Neuronal stem cell (in vitro differentiated cells): ENCODE measurements around the gene ZNF431. TPM values are rescaled to one million over a fixed set of nuclear protein-coding genes. Genes with fewer than 3 reads are reported as not detected.

Experiments
- DNase-seq: peaks from one replicate; pipeline ENCODE4 v3.0.0-alpha.2; 2013; ENCODE audit warnings: low spot score
- H2AFZ ChIP-seq: one replicate; pipeline ENCODE4 v1.6.1; 2013; ENCODE audit warnings: mild to moderate bottlenecking, low read length, inconsistent platforms
- H2AK5ac ChIP-seq: 2 replicates; pipeline ENCODE4 v1.6.1; 2013; ENCODE audit warnings: low read depth, mild to moderate bottlenecking, inconsistent platforms, low read length, moderate library complexity, mixed read lengths
- H2BK120ac ChIP-seq: 2 replicates; pipeline ENCODE4 v1.6.1; 2013; ENCODE audit warnings: low read depth, mild to moderate bottlenecking, inconsistent platforms, low read length, moderate library complexity, mixed read lengths
- H2BK12ac ChIP-seq: one replicate; pipeline ENCODE4 v1.6.1; 2013; ENCODE audit warnings: low read length, inconsistent platforms
- H2BK15ac ChIP-seq: 2 replicates; pipeline ENCODE4 v1.6.1; 2013; ENCODE audit warnings: mild to moderate bottlenecking, low read length, inconsistent platforms, mixed read lengths
- H2BK5ac ChIP-seq: one replicate; pipeline ENCODE4 v1.6.1; 2013; ENCODE audit warnings: inconsistent platforms, mild to moderate bottlenecking, low read length, moderate library complexity
- H3K14ac ChIP-seq: one replicate; pipeline ENCODE4 v1.6.1; 2013; ENCODE audit warnings: low read length, inconsistent platforms
- H3K18ac ChIP-seq: 2 replicates; pipeline ENCODE4 v1.6.1; 2013; ENCODE audit warnings: low read length, inconsistent platforms
- H3K23ac ChIP-seq: 2 replicates; pipeline ENCODE4 v1.6.1; 2013; ENCODE audit warnings: low read depth, mild to moderate bottlenecking, mixed read lengths, low read length, inconsistent platforms; ENCODE audit not compliant: poor library complexity
- H3K27ac ChIP-seq: replicated peaks from 3 replicates; pipeline ENCODE4 v1.5.1; 2013; ENCODE audit warnings: low read length, inconsistent platforms
- H3K27me3 ChIP-seq, 3 experiments: 2 replicates each; pipeline ENCODE4 v1.6.1; 2013; ENCODE audit warnings: low read length in 3 of 3, mild to moderate bottlenecking in 2 of 3, inconsistent platforms in 1 of 3, low read depth in 1 of 3, mixed read lengths in 1 of 3, moderate library complexity in 1 of 3; ENCODE audit not compliant: control insufficient read depth in 3 of 3, insufficient read depth in 3 of 3
- H3K36me3 ChIP-seq, 2 donors: replicated peaks in 1 of 2; 2 replicates each; pipeline ENCODE4 v1.6.1; 2013; ENCODE audit warnings: low read length in 2 of 2; ENCODE audit not compliant: control insufficient read depth in 2 of 2, insufficient read depth in 2 of 2
- H3K4ac ChIP-seq: 2 replicates; pipeline ENCODE4 v1.6.1; 2013; ENCODE audit warnings: inconsistent platforms, mild to moderate bottlenecking, low read length, moderate library complexity
- H3K4me1 ChIP-seq, 2 donors: 1 replicate in 1 of 2; 2 replicates in 1 of 2; pipeline ENCODE4 v1.6.1; 2013; ENCODE audit warnings: low read length in 2 of 2, low read depth in 1 of 2; ENCODE audit not compliant: control insufficient read depth in 2 of 2, insufficient read depth in 1 of 2
- H3K4me2 ChIP-seq: one replicate; pipeline ENCODE4 v1.6.1; 2013; ENCODE audit warnings: mild to moderate bottlenecking, low read length, inconsistent platforms; ENCODE audit not compliant: insufficient read depth, poor library complexity, severe bottlenecking
- H3K4me3 ChIP-seq, 2 donors: 2 replicates each; pipeline ENCODE4 v1.5.1; 2013; ENCODE audit warnings: low read length in 2 of 2, mild to moderate bottlenecking in 2 of 2, inconsistent platforms in 1 of 2, moderate library complexity in 1 of 2
- H3K79me1 ChIP-seq: one replicate; pipeline ENCODE4 v1.6.1; 2013; ENCODE audit warnings: low read depth, mild to moderate bottlenecking, inconsistent platforms, low read length, moderate library complexity
- H3K9ac ChIP-seq: one replicate; pipeline ENCODE4 v1.6.1; 2013; ENCODE audit warnings: mild to moderate bottlenecking, low read depth, low read length, inconsistent platforms; ENCODE audit not compliant: poor library complexity
- H3K9me3 ChIP-seq, 2 donors: replicated peaks in 1 of 2; 2 replicates each; pipeline versions ENCODE3 to v1.6.1; 2013; ENCODE audit warnings: low read length in 2 of 2, mild to moderate bottlenecking in 2 of 2, inconsistent platforms in 1 of 2, low read depth in 1 of 2, mixed read lengths in 1 of 2, moderate library complexity in 1 of 2; ENCODE audit not compliant: control insufficient read depth in 2 of 2, insufficient read depth in 1 of 2
- H4K8ac ChIP-seq: one replicate; pipeline ENCODE4 v1.6.1; 2013; ENCODE audit warnings: low read depth, mild to moderate bottlenecking, inconsistent platforms, low read length, moderate library complexity
- H4K91ac ChIP-seq: one replicate; pipeline ENCODE4 v1.6.1; 2013; ENCODE audit warnings: low read length, low read depth, mild to moderate bottlenecking, inconsistent platforms; ENCODE audit not compliant: poor library complexity
- WGBS, 2 donors: extraction: QIAGEN DNeasy Blood & Tissue Kit; methylation state at CpG; one replicate each; pipeline ENCODE4 v1.1.7; 2013; ENCODE audit warnings: missing lambda C conversion rate in 2 of 2, mixed read lengths in 1 of 2; ENCODE audit not compliant: insufficient read length in 2 of 2, insufficient replicate concordance in 1 of 2; ENCODE audit errors: extremely low coverage in 2 of 2; 5-methylcytosine and 5-hydroxymethylcytosine counted together
- polyA plus RNA-seq, 2 experiments: library from polyadenylated mRNA; stranded (reverse); fragments of 200-250 nt; gene quantifications; one replicate each; pipeline ENCODE4 v1.2.3, GENCODE V29; 2013

Gene ZNF431
- 15.2 TPM for polyA plus RNA-seq (2013, experiment 1 of 2)
- polyA plus RNA-seq (2013, experiment 2 of 2) = 17.0 TPM

DNA sequence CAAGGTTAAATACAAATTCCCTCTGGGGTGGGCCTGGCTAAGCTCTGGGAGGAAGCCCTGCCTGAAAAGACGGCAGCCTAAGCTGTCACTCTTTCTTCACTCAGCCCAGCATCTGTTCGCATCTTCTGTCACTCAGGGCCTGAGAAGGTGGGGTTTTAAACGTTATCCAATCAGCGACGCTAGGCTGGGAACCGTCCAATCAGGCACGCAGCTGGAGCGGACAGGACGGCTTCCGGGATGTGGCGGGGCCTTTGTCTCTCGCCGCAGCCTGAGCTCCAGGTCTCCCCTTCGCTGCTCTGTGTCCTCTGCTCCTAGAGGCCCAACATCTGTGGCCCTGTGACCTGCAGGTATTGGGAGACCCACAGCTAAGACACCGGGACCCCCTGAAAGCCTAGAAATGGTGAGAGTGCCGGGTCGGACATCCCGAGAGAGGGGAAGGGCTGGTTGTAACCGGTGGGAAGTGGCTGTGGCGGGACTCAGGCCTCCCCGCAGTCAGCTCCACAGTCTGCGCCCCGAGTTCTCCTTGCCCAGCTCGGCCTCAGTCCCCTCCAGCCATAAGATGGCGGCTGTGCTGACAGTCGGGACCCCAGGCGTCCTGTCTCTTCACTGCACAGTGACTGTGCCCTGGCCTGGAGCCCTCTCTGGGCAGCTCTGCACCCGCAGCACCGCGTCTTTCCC, at the start of gene ZNF431:
TSS of gene ZNF431 (plus strand) at position 254 of the 678 bp plus-strand sequence. CDS start at position 398, 144 bp downstream.
- Histone ChIP-seq H2BK120ac (no peak within 1 kb of the TSS), H4K91ac (no peak within 1 kb of the TSS), H2AK5ac (no peak within 1 kb of the TSS), H3K4me1 (no peaks in the 10 kb centered on the region), H3K27ac (peak within 1 kb of the TSS; percentile 61), H3K4me3 (peak within 1 kb of the TSS; percentile 65 to 85), H2BK15ac (no peak within 1 kb of the TSS), H3K23ac (peak within 1 kb of the TSS; percentile 1), H3K4me2 (peak within 1 kb of the TSS; percentile 43), H2BK12ac (no peak within 1 kb of the TSS), H3K4ac (no peak within 1 kb of the TSS), H2AFZ (peak within 1 kb of the TSS; percentile 81), H3K79me1 (peaks cover 2% of the 10 kb centered on the region), H3K18ac (peak within 1 kb of the TSS; percentile 86), H3K14ac (peak within 1 kb of the TSS; percentile 5), H3K9me3 (peaks cover 8 to 38% of the 10 kb centered on the region in 2 donors), H4K8ac (no peak within 1 kb of the TSS), H2BK5ac (no peak within 1 kb of the TSS), H3K36me3 (peaks cover 16 to 42% of the 10 kb centered on the region in 2 donors), H3K9ac (peak within 1 kb of the TSS; percentile 90), H3K27me3 (no peaks in the 10 kb centered on the region)
- WGBS, 2 donors = no CpG with 5 or more reads among the region's 30 CpGs
- peak; percentile 91 for DNase-seq

DNA sequence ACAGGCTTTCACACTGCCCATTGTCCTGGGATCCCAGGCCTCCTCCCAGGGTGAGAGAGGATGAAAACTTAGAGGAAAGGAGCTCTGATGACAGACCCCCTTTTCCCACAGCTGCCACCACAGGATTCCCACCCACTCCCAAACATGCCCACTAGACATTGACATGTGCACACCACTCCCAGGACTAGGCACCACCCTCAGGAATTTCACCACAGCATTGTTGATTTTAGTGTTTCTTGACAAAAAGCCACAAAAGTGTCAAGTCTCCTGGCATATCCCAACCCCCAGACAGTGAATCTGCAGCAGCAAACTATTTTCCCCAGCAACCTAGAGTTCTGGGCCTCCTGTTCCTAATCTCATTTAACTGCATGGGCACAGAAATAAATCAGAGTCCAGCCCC, 49.7 kb upstream of the ZNF431 start:
- Histone ChIP-seq H3K14ac (no peak overlapping the region), H2BK15ac (no peak overlapping the region), H3K27ac (peak overlapping the region; percentile 41), H3K18ac (no peak overlapping the region), H2BK120ac (no peak overlapping the region), H2AFZ (no peak overlapping the region), H3K9me3 (peaks cover 0 to 43% of the 10 kb centered on the region in 2 donors), H3K9ac (no peak overlapping the region), H4K8ac (no peak overlapping the region), H3K4me3 (no peak overlapping the region), H4K91ac (no peak overlapping the region), H3K4ac (no peak overlapping the region), H2AK5ac (no peak overlapping the region), H3K79me1 (no peaks in the 10 kb centered on the region), H2BK12ac (no peak overlapping the region), H3K27me3 (no peaks in the 10 kb centered on the region), H3K23ac (no peak overlapping the region), H3K4me2 (no peak overlapping the region), H3K36me3 (peaks cover 12 to 92% of the 10 kb centered on the region in 2 donors), H2BK5ac (no peak overlapping the region), H3K4me1 (peaks cover 0 to 2% of the 10 kb centered on the region in 2 donors)
- no peak for DNase-seq

DNA sequence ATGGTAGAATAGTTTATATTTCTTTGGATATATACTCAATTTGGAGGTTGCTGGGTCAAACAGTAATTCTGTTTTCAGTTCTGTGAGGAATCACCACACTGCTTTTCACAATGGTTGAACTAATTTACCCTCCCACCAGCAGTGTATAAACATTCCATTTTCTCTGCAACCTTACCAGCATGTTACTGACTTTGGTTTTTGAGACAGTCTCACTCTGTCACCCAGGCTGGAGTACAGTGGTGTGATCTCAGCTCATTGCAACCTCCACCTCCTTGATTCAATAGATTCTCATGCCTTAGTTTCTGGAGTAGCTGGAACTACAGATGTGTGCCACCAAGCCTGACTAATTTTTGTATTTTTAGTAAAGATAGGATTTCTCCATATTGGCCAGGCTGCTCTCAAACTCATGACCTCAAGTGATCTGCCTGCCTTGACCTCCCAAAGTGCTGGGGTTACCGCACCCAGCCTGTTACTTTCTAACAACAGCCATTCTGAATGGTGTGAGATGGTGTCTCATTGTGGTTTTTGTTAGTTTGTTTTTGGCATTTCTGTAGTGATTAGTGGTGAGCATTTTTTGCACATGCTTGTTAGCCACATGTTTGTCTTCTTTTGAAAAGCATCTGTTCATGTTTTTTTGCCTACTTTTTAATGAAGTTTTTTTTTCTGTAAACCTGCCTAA, 47.4 kb upstream of the ZNF431 start:
- H2BK15ac ChIP-seq = no peak overlapping the region
- no peak overlapping the region for H4K91ac ChIP-seq
- no peak overlapping the region for H3K18ac ChIP-seq
- no peak overlapping the region for H3K27ac ChIP-seq
- no peak overlapping the region for H2BK12ac ChIP-seq
- no peak overlapping the region for H3K14ac ChIP-seq
- no peaks in the 10 kb centered on the region for H3K27me3 ChIP-seq
- no peak overlapping the region for H2AK5ac ChIP-seq
- peaks cover 13 to 92% of the 10 kb centered on the region in 2 donors for H3K36me3 ChIP-seq
- H2BK120ac ChIP-seq = no peak overlapping the region
- H4K8ac ChIP-seq = no peak overlapping the region
- DNase-seq = no peak
- H3K79me1 ChIP-seq = no peaks in the 10 kb centered on the region
- no peak overlapping the region for H2BK5ac ChIP-seq
- H3K4ac ChIP-seq = no peak overlapping the region
- H3K4me3 ChIP-seq = no peak overlapping the region
- H3K9me3 ChIP-seq = peaks cover 0 to 29% of the 10 kb centered on the region in 2 donors
- no peak overlapping the region for H2AFZ ChIP-seq
- WGBS, 2 donors = no CpG with 5 or more reads among the region's 1 CpG
- no peak overlapping the region for H3K23ac ChIP-seq
- no peak overlapping the region for H3K9ac ChIP-seq
- no peak overlapping the region for H3K4me2 ChIP-seq
- H3K4me1 ChIP-seq = peaks cover 0 to 2% of the 10 kb centered on the region in 2 donors

DNA sequence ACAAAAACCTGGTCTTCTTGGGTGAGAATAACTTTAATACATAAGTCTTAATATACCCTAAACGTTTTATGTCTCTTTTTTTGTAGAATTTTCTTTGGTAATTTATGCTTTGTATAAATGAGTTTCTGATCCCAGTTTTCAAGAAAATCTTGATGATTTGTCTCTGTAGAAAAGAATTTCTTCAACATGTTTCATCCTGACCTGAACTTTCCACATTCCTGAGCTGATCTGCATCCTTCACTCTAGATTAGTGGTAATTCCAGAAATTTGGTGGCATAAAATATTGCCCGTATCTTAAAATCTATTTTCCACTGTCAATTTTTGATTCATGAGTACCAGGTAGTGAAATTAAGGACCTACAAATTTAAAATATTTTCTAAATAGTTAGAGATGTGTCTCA, 43.5 kb upstream of the ZNF431 start:
- no CpG with 5 or more reads among the region's 2 CpGs for WGBS, 2 donors

More for the DNA sequence above, 43.5 kb upstream of the ZNF431 start:
- Histone ChIP-seq H3K14ac (no peak overlapping the region), H2BK5ac (no peak overlapping the region), H3K27me3 (no peaks in the 10 kb centered on the region), H4K91ac (no peak overlapping the region), H2BK120ac (no peak overlapping the region), H2AK5ac (no peak overlapping the region), H3K4me1 (no peaks in the 10 kb centered on the region), H3K79me1 (no peaks in the 10 kb centered on the region), H3K9me3 (peaks cover 0 to 31% of the 10 kb centered on the region in 2 donors), H3K27ac (no peak overlapping the region), H3K23ac (no peak overlapping the region), H3K4me3 (no peak overlapping the region), H2BK15ac (no peak overlapping the region), H4K8ac (no peak overlapping the region), H3K4ac (no peak overlapping the region), H3K18ac (no peak overlapping the region), H2AFZ (no peak overlapping the region), H3K36me3 (peaks cover 8 to 97% of the 10 kb centered on the region in 2 donors), H3K4me2 (no peak overlapping the region), H3K9ac (no peak overlapping the region), H2BK12ac (no peak overlapping the region)
- no peak for DNase-seq
